DOHH2 (cell line): Measurements from ENCODE around the gene TCERG1L.

Source experiments
- CTCF ChIP-seq: fragments of 200-600 bp; sonication (generic); IDR thresholded peaks from one replicate; pipeline ENCODE4 v1.5.1; 2014; ENCODE audit warnings: antibody characterized with exemption, mild to moderate bottlenecking, low read depth, low read length; ENCODE audit not compliant: poor library complexity, severe bottlenecking
- EZH2phosphoT487 ChIP-seq: fragments of 200-600 bp; sonication (generic); IDR thresholded peaks from 2 replicates; pipeline ENCODE4 v1.6.1; 2017; ENCODE audit warnings: borderline replicate concordance, mild to moderate bottlenecking, antibody characterized with exemption, low read length, moderate library complexity, mixed read lengths

GRCh38 chr10:131187274-131187673, 124.2 kb downstream of the TCERG1L start:
- TF ChIP-seq CTCF (no peak), EZH2phosphoT487 (no peak)
